GF-D8 (cell line): Measurements from ENCODE around the gene CRIM1.

ENCODE experiments used
- DNase-seq: peaks from one replicate; lab custom pipeline; 2025; lab: John Stamatoyannopoulos, UW

The CRIM1 gene

GRCh38 chr2:36528274-36528673, 172.7 kb downstream of the CRIM1 start:
- no peak for DNase-seq

- DNase-seq, result no peak
Measured at GRCh38 chr2:36528766-36529392, 173.3 kb downstream of the CRIM1 start.

GRCh38 chr2:36530178-36530982, 174.8 kb downstream of the CRIM1 start:
- DNase-seq, result no peak

GRCh38 chr2:36530983-36531354, 175.4 kb downstream of the CRIM1 start:
- DNase-seq, result peak; percentile 81

GRCh38 chr2:36534275-36534799, 178.8 kb downstream of the CRIM1 start:
- DNase-seq, result no peak

GRCh38 chr2:36535099-36535498, 179.5 kb downstream of the CRIM1 start:
- no peak for DNase-seq

GRCh38 chr2:36536776-36537175, 181.2 kb downstream of the CRIM1 start:
- no peak for DNase-seq

GRCh38 chr2:36538335-36538734, 182.8 kb downstream of the CRIM1 start:
- no peak for DNase-seq

- no peak for DNase-seq
Measured at GRCh38 chr2:36539631-36540030, 184.1 kb downstream of the CRIM1 start.

GRCh38 chr2:36540986-36541754, 185.6 kb downstream of the CRIM1 start:
- no peak for DNase-seq

GRCh38 chr2:36541891-36542595, 186.5 kb downstream of the CRIM1 start:
- DNase-seq, result no peak

GRCh38 chr2:36544638-36545338, 189.2 kb downstream of the CRIM1 start:
- DNase-seq, result no peak

GRCh38 chr2:36545871-36546416, 190.4 kb downstream of the CRIM1 start:
- DNase-seq, result no peak

- DNase-seq, result no peak
Measured at GRCh38 chr2:36547906-36548305, 192.3 kb downstream of the CRIM1 start.

GRCh38 chr2:36549165-36549574, 193.6 kb downstream of the CRIM1 start:
- no peak for DNase-seq

- DNase-seq, result no peak
Measured at GRCh38 chr2:36550006-36550405, 194.4 kb downstream of the CRIM1 start.

GRCh38 chr2:36553683-36554082, 198.1 kb downstream of the CRIM1 start:
- DNase-seq, result peak; percentile 64

- no peak for DNase-seq
Measured at GRCh38 chr2:36554531-36554930, 199.0 kb downstream of the CRIM1 start.

GRCh38 chr2:36555789-36556188, 200.2 kb downstream of the CRIM1 start:
- DNase-seq, result no peak

GRCh38 chr2:36556842-36557241, 201.3 kb downstream of the CRIM1 start:
- DNase-seq, result no peak
